T-helper 17 cell (primary cell): Measurements from ENCODE around the gene MRPS15. TPM values are rescaled to one million over a fixed set of nuclear protein-coding genes. Genes with fewer than 3 reads are reported as not detected.

Source experiments
- ATAC-seq: fragments of 150-1000 bp; cut with Tn5 transposase; 2 replicates; pipeline ENCODE4 v1.10.0; 2021; ENCODE audit warnings: mild to moderate bottlenecking, moderate library complexity
- DNase-seq, 3 donors: peaks; one replicate each; pipeline versions ENCODE4 v3.0.0 to v3.0.0-alpha.2; 2020 to 2021
- H3K9me3 ChIP-seq: one replicate; pipeline ENCODE4 v1.7.0; 2013; ENCODE audit warnings: low read length, mild to moderate bottlenecking; ENCODE audit not compliant: control insufficient read depth, poor library complexity, severe bottlenecking
- H3K27ac Mint-ChIP-seq: one replicate; pipeline ENCODE4 v1.8.0; 2022; ENCODE audit warnings: mild to moderate bottlenecking, moderate library complexity, mixed read lengths
- H3K27me3 Mint-ChIP-seq: one replicate; pipeline ENCODE4 v1.8.0; 2022; ENCODE audit warnings: mixed read lengths
- H3K36me3 Mint-ChIP-seq: one replicate; pipeline ENCODE4 v1.8.0; 2022; ENCODE audit warnings: low read depth, mixed read lengths
- H3K4me1 Mint-ChIP-seq: one replicate; pipeline ENCODE4 v1.8.0; 2022; ENCODE audit warnings: mild to moderate bottlenecking, mixed read lengths
- H3K4me3 Mint-ChIP-seq: one replicate; pipeline ENCODE4 v1.8.0; 2022; ENCODE audit warnings: mild to moderate bottlenecking, moderate library complexity, mixed read lengths
- total RNA-seq, 4 donors: library from RNA in 2 of 4; stranded (reverse) in 2 of 4; gene quantifications; one replicate each; pipeline ENCODE4 v1.2.3 and lab custom pipeline; 2022 to 2026

MRPS15 gene
- total RNA-seq, 2 donors from 2014 or later, result 31.4 to 37.5 TPM

- Mint-ChIP-seq H3K4me3 (peak overlapping the region; percentile 99), H3K4me1 (peaks cover 22% of the 10 kb centered on the region)
These were observed 615 bp upstream of the MRPS15 start for GRCh38 chr1:36464605-36465393.

GRCh38 chr1:36463463-36463802 is 751 bp downstream of the MRPS15 start:
- H3K27ac Mint-ChIP-seq, result peak overlapping the region; percentile 98
- no peak for ATAC-seq
- no peaks in the 10 kb centered on the region for H3K9me3 ChIP-seq
- DNase-seq, result no peak
- H3K4me3 Mint-ChIP-seq, result peak overlapping the region; percentile 99
- H3K4me1 Mint-ChIP-seq, result peaks cover 31% of the 10 kb centered on the region
- H3K36me3 Mint-ChIP-seq, result peaks cover 4% of the 10 kb centered on the region
- H3K27me3 Mint-ChIP-seq, result no peaks in the 10 kb centered on the region

More at GRCh38 chr1:36464605-36465393, 615 bp upstream of the MRPS15 start:
- H3K9me3 ChIP-seq, result no peaks in the 10 kb centered on the region
- no peaks in the 10 kb centered on the region for H3K27me3 Mint-ChIP-seq
- DNase-seq, result no peak
- peaks cover 4% of the 10 kb centered on the region for H3K36me3 Mint-ChIP-seq
- peak; percentile 64 for ATAC-seq
- H3K27ac Mint-ChIP-seq, result peak overlapping the region; percentile 98

- peaks cover 42% of the 10 kb centered on the region for H3K4me1 Mint-ChIP-seq
- H3K27me3 Mint-ChIP-seq, result no peaks in the 10 kb centered on the region
- no peak overlapping the region for H3K27ac Mint-ChIP-seq
- H3K36me3 Mint-ChIP-seq, result peaks cover 13% of the 10 kb centered on the region
- DNase-seq (no peak), ATAC-seq (no peak)
- H3K4me3 Mint-ChIP-seq, result no peak overlapping the region
- H3K9me3 ChIP-seq, result no peaks in the 10 kb centered on the region
These were observed 5.3 kb downstream of the MRPS15 start for GRCh38 chr1:36458910-36459309.

- Mint-ChIP-seq H3K27me3 (no peaks in the 10 kb centered on the region), H3K27ac (peak overlapping the region; percentile 63), H3K36me3 (peaks cover 13% of the 10 kb centered on the region), H3K4me3 (peak overlapping the region; percentile 62), H3K4me1 (peaks cover 37% of the 10 kb centered on the region)
- no peaks in the 10 kb centered on the region for H3K9me3 ChIP-seq
- DNase-seq, result no peak
- ATAC-seq, result peak; percentile 81
These were observed 6.5 kb downstream of the MRPS15 start for GRCh38 chr1:36457691-36458090.

- peak overlapping the region; percentile 5 for H3K4me3 Mint-ChIP-seq
- H3K27me3 Mint-ChIP-seq, result no peaks in the 10 kb centered on the region
- no peaks in the 10 kb centered on the region for H3K9me3 ChIP-seq
- H3K4me1 Mint-ChIP-seq, result peaks cover 41% of the 10 kb centered on the region
- no peak overlapping the region for H3K27ac Mint-ChIP-seq
- DNase-seq, result no peak
- ATAC-seq, result no peak
- H3K36me3 Mint-ChIP-seq, result peaks cover 13% of the 10 kb centered on the region
These were observed 7.7 kb downstream of the MRPS15 start for GRCh38 chr1:36456391-36456928.

- H3K4me1 Mint-ChIP-seq, result peaks cover 40% of the 10 kb centered on the region
- ATAC-seq, result no peak
- H3K9me3 ChIP-seq, result no peaks in the 10 kb centered on the region
- no peak overlapping the region for H3K27ac Mint-ChIP-seq
- no peaks in the 10 kb centered on the region for H3K27me3 Mint-ChIP-seq
- no peak overlapping the region for H3K4me3 Mint-ChIP-seq
- no peak for DNase-seq
- H3K36me3 Mint-ChIP-seq, result peaks cover 9% of the 10 kb centered on the region
These were observed 8.8 kb downstream of the MRPS15 start for GRCh38 chr1:36455386-36455785.

- H3K9me3 ChIP-seq, result no peaks in the 10 kb centered on the region
- H3K4me1 Mint-ChIP-seq, result peaks cover 40% of the 10 kb centered on the region
- DNase-seq (no peak), ATAC-seq (no peak)
- H3K27ac Mint-ChIP-seq, result peak overlapping the region; percentile 59
- peaks cover 9% of the 10 kb centered on the region for H3K36me3 Mint-ChIP-seq
- H3K4me3 Mint-ChIP-seq, result no peak overlapping the region
- no peaks in the 10 kb centered on the region for H3K27me3 Mint-ChIP-seq
These were observed 10.4 kb downstream of the MRPS15 start for GRCh38 chr1:36453600-36454388.

GRCh38 chr1:36453051-36453450 is 11.1 kb downstream of the MRPS15 start:
- Mint-ChIP-seq H3K27ac (peak overlapping the region; percentile 59), H3K27me3 (no peaks in the 10 kb centered on the region), H3K4me1 (peaks cover 37% of the 10 kb centered on the region), H3K4me3 (no peak overlapping the region), H3K36me3 (peaks cover 9% of the 10 kb centered on the region)
- DNase-seq (no peak), ATAC-seq (no peak)
- no peaks in the 10 kb centered on the region for H3K9me3 ChIP-seq

- Mint-ChIP-seq H3K4me3 (peak overlapping the region; percentile 90), H3K4me1 (peaks cover 28% of the 10 kb centered on the region), H3K27ac (peak overlapping the region; percentile 96), H3K36me3 (peaks cover 9% of the 10 kb centered on the region), H3K27me3 (no peaks in the 10 kb centered on the region)
- H3K9me3 ChIP-seq, result no peaks in the 10 kb centered on the region
- DNase-seq (no peak), ATAC-seq (no peak)
These were observed 13.3 kb downstream of the MRPS15 start for GRCh38 chr1:36450919-36451305.

- Mint-ChIP-seq H3K4me3 (peak within 1 kb of the TSS; percentile 90), H3K27ac (peak within 1 kb of the TSS; percentile 96), H3K36me3 (peaks cover 9% of the 10 kb centered on the region), H3K27me3 (no peaks in the 10 kb centered on the region), H3K4me1 (peaks cover 27% of the 10 kb centered on the region)
- no peaks in the 10 kb centered on the region for H3K9me3 ChIP-seq
- ATAC-seq, result peak; percentile 99
- DNase-seq, result peak; percentile 76 to 81 (median 78)
These were observed 13.8 kb downstream of the MRPS15 start, which contains the start of gene OSCP1 for GRCh38 chr1:36450270-36450918. Gene OSCP1, minus strand, starts transcription at chr1:36450451. Its CDS starts 82 bp downstream, at chr1:36450369.

- no peaks in the 10 kb centered on the region for H3K27me3 Mint-ChIP-seq
- DNase-seq, result no peak
- H3K4me3 Mint-ChIP-seq, result peak overlapping the region; percentile 79
- H3K36me3 Mint-ChIP-seq, result no peaks in the 10 kb centered on the region
- H3K27ac Mint-ChIP-seq, result no peak overlapping the region
- H3K4me1 Mint-ChIP-seq, result peaks cover 22% of the 10 kb centered on the region
- ATAC-seq, result no peak
- no peaks in the 10 kb centered on the region for H3K9me3 ChIP-seq
These were observed 15.6 kb downstream of the MRPS15 start for GRCh38 chr1:36448530-36449056.

GRCh38 chr1:36447450-36447849 is 16.7 kb downstream of the MRPS15 start:
- no peaks in the 10 kb centered on the region for H3K27me3 Mint-ChIP-seq
- no peak overlapping the region for H3K27ac Mint-ChIP-seq

GRCh38 chr1:36446746-36447145 is 17.4 kb downstream of the MRPS15 start:
- Mint-ChIP-seq H3K27ac (no peak overlapping the region), H3K36me3 (no peaks in the 10 kb centered on the region), H3K27me3 (no peaks in the 10 kb centered on the region), H3K4me3 (no peak overlapping the region), H3K4me1 (peaks cover 19% of the 10 kb centered on the region)
- ATAC-seq (no peak), DNase-seq (no peak)
- H3K9me3 ChIP-seq, result no peaks in the 10 kb centered on the region

More at GRCh38 chr1:36447450-36447849, 16.7 kb downstream of the MRPS15 start:
- H3K36me3 Mint-ChIP-seq, result no peaks in the 10 kb centered on the region
- no peaks in the 10 kb centered on the region for H3K9me3 ChIP-seq
- H3K4me1 Mint-ChIP-seq, result peaks cover 20% of the 10 kb centered on the region
- no peak for DNase-seq
- ATAC-seq, result no peak
- no peak overlapping the region for H3K4me3 Mint-ChIP-seq
